ENCODE measurements around the gene VPS25. TPM values are rescaled to one million over a fixed set of nuclear protein-coding genes. Genes with fewer than 3 reads are reported as not detected.

VPS25 gene
- total and polyA plus RNA-seq, 9 of the 15 experiments (the other 6 are each of a cell fraction or from before 2014, with no cell fraction given) = 123 to 352 (median 180) TPM

GRCh38 chr17:42750739-42751344 lies 22.4 kb upstream of the VPS25 start (continued):
- TF ChIP-seq HNRNPUL1 (IDR thresholded peaks at IDR 0.05; ENCODE audit: low read length) (no peak), TRIM25 (IDR thresholded peaks at IDR 0.05; ENCODE audit: borderline replicate concordance) (no peak), SAFB (IDR thresholded peaks at IDR 0.05; ENCODE audit: borderline replicate concordance, low read depth, low read length) (no peak), MTA1 (IDR thresholded peaks at IDR 0.05; ENCODE audit: borderline replicate concordance) (peak; percentile 21; the same call in 1 of the 2 replicates), USF1 (CRISPR knock-in tag; IDR thresholded peaks at IDR 0.05) (no peak), EWSR1 (IDR thresholded peaks at IDR 0.05; ENCODE audit: borderline replicate concordance, low read depth, partially characterized antibody) (no peak), ZSCAN29 (IDR thresholded peaks at IDR 0.05) (no peak), GABPA (tag; conservative IDR thresholded peaks at IDR 0.05; ENCODE audit: low read depth) (0 out of 2 replicates have a peak, but pooled peaks have one; percentile 24), ZNF644 (tag; IDR thresholded peaks at IDR 0.05; ENCODE audit: low read depth) (0 out of 2 replicates have a peak, but pooled peaks have one; percentile 51), XRCC4 (IDR thresholded peaks at IDR 0.05; ENCODE audit: extremely low read depth, insufficient read depth, insufficient read length) (no peak), ZNF124 (CRISPR knock-in tag; IDR thresholded peaks at IDR 0.05) (no peak), HBP1 (CRISPR knock-in tag; IDR thresholded peaks at IDR 0.05) (0 out of 2 replicates have a peak, but pooled peaks have one; percentile 18), ZNF274 (IDR thresholded peaks at IDR 0.05; ENCODE audit: borderline replicate concordance, low read depth, low read length) (peak; percentile 56; the same call in 1 of the 2 replicates), E2F1 (CRISPR knock-in tag; IDR thresholded peaks at IDR 0.05) (no peak), TSHZ1 (CRISPR knock-in tag; IDR thresholded peaks at IDR 0.05) (no peak), THAP7 (CRISPR knock-in tag; IDR thresholded peaks at IDR 0.05) (no peak), ZNF146 (CRISPR knock-in tag; IDR thresholded peaks at IDR 0.05; ENCODE audit: unreplicated experiment) (no peak)
